A673 (cell line): ENCODE measurements around the gene UBE2L5. TPM values are rescaled to one million over a fixed set of nuclear protein-coding genes. Genes with fewer than 3 reads are reported as not detected.

ENCODE experiments used
- BruUV-seq: library from RNA; stranded (reverse); fragments of 400-500 nt; replicated peaks from 2 replicates; lab custom pipeline; 2021; lab: Mats Ljungman, UMichigan
- CTCF ChIA-PET: fragments of 300-600 bp; sonication (Branson Sonifier 250); formaldehyde crosslinking; loops from one replicate; lab custom pipeline; 2022; ENCODE audit warnings: antibody characterized with exemption; lab: Charles Lee
- POLR2A ChIA-PET: fragments of 300-600 bp; sonication (Branson Sonifier 250); formaldehyde crosslinking; loops from one replicate; lab custom pipeline; 2022; ENCODE audit warnings: antibody characterized with exemption; ENCODE audit not compliant: low non-redundant PET; lab: Charles Lee
- DNase-seq: peaks from one replicate; pipeline ENCODE4 v3.0.0-alpha.2; 2015; ENCODE audit warnings: low spot score
- H3K27ac ChIP-seq: fragments of 200-600 bp; sonication (generic); 2 replicates; pipeline ENCODE4 v1.5.1; 2016; ENCODE audit warnings: mixed run types, low read depth, mild to moderate bottlenecking, mixed read lengths, antibody characterized with exemption, low read length; ENCODE audit not compliant: poor library complexity, severe bottlenecking
- H3K27me3 ChIP-seq: fragments of 200-600 bp; sonication (generic); replicated peaks from 2 replicates; pipeline ENCODE4 v1.6.1; 2017; ENCODE audit warnings: mixed run types, low read depth, mild to moderate bottlenecking, mixed read lengths, antibody characterized with exemption, low read length; ENCODE audit not compliant: insufficient read depth, poor library complexity
- H3K36me3 ChIP-seq: fragments of 200-600 bp; sonication (generic); 2 replicates; pipeline ENCODE4 v1.6.1; 2016; ENCODE audit warnings: mixed run types, mild to moderate bottlenecking, mixed read lengths, antibody characterized with exemption, low read length; ENCODE audit not compliant: insufficient read depth, poor library complexity, severe bottlenecking
- H3K4me1 ChIP-seq: fragments of 200-600 bp; sonication (generic); 2 replicates; pipeline ENCODE4 v1.6.1; 2017; ENCODE audit warnings: mixed run types, mild to moderate bottlenecking, mixed read lengths, antibody characterized with exemption, low read length; ENCODE audit not compliant: insufficient read depth, poor library complexity, severe bottlenecking
- H3K4me3 ChIP-seq: fragments of 200-600 bp; sonication (generic); 2 replicates; pipeline ENCODE4 v1.5.1; 2016; ENCODE audit warnings: low read depth, mixed run types, mild to moderate bottlenecking, mixed read lengths, low read length; ENCODE audit not compliant: poor library complexity, severe bottlenecking
- H3K9me3 ChIP-seq: fragments of 200-600 bp; sonication (generic); 2 replicates; pipeline ENCODE4 v1.6.1; 2016; ENCODE audit warnings: mixed run types, low read depth, mild to moderate bottlenecking, mixed read lengths, antibody characterized with exemption, low read length; ENCODE audit not compliant: poor library complexity, severe bottlenecking
- EZH2 ChIP-seq: fragments of 200-600 bp; sonication (generic); IDR thresholded peaks from 2 replicates; pipeline ENCODE4 v1.6.1; 2017; ENCODE audit warnings: borderline replicate concordance, low read depth, mild to moderate bottlenecking, mixed read lengths, antibody characterized with exemption, low read length; ENCODE audit not compliant: poor library complexity, severe bottlenecking
- intact Hi-C: fragments of 100-400 bp; cut with micrococcal nuclease; formaldehyde crosslinking; loops from one replicate; pipeline ENCODE4 v1.10.0; 2022; ENCODE audit not compliant: unreplicated experiment
- total RNA-seq: library from RNA; stranded (reverse); gene quantifications from 2 replicates; pipeline ENCODE4 v1.2.3, GENCODE V29; 2021
- TF ChIP-seq, protein P1 (sequence below): fragments of 300-800, 200-600 bp; sonication (generic); conservative IDR thresholded peaks from 2 replicates; pipeline ENCODE4 v1.5.1; 2017; ENCODE audit warnings: low read depth, mild to moderate bottlenecking, antibody characterized with exemption, low read length, moderate library complexity, mixed read lengths

Gene UBE2L5
- total RNA-seq, 1 experiment from 2014 or later: 0.21 TPM

DNA sequence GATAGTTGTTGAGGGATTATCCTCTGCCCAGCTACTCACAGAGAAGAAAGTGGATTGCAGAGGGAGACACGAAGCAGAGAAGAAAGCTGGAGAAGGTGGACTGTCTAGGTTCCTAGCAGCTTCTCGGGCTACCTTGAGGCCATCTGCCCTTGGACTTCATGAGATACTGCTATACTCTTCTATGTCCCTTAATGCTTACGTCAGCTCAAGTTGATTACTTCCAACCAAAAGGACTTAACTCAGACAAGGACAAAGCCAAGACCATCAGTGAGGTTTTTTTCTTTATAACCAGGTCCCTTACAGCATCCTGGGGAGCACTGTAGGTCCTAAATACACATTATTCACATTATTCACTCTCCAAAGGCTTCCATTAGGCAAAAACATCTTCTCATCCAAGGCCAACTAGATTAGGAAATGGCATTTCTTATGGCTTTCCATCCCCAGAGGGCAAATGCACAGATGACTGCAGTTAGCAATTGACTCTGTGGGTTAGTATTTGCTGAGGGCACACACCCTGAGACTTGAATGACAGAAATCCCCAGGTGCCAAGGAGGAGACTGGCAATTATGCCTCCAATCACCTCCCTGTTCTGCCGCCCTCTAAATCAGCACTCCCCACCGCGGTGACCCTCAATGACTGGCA, 4.1 kb upstream of the UBE2L5 start:
- CTCF ChIA-PET: no interaction called here
- no TSS peak for BruUV-seq
- TF ChIP-seq, protein P1, sequence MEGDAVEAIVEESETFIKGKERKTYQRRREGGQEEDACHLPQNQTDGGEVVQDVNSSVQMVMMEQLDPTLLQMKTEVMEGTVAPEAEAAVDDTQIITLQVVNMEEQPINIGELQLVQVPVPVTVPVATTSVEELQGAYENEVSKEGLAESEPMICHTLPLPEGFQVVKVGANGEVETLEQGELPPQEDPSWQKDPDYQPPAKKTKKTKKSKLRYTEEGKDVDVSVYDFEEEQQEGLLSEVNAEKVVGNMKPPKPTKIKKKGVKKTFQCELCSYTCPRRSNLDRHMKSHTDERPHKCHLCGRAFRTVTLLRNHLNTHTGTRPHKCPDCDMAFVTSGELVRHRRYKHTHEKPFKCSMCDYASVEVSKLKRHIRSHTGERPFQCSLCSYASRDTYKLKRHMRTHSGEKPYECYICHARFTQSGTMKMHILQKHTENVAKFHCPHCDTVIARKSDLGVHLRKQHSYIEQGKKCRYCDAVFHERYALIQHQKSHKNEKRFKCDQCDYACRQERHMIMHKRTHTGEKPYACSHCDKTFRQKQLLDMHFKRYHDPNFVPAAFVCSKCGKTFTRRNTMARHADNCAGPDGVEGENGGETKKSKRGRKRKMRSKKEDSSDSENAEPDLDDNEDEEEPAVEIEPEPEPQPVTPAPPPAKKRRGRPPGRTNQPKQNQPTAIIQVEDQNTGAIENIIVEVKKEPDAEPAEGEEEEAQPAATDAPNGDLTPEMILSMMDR: no peak
- TF ChIP-seq EZH2: no peak
- POLR2A ChIA-PET: no interaction called here
- intact Hi-C loops: no loop called here
- H3K27me3 ChIP-seq: no peaks in the 10 kb centered on the region
- H3K36me3 ChIP-seq: no peaks in the 10 kb centered on the region
- H3K27ac ChIP-seq: peak overlapping the region; percentile 94
- no peaks in the 10 kb centered on the region for H3K9me3 ChIP-seq
- peaks cover 31% of the 10 kb centered on the region for H3K4me1 ChIP-seq
- DNase-seq: no peak
- no peak overlapping the region for H3K4me3 ChIP-seq

DNA sequence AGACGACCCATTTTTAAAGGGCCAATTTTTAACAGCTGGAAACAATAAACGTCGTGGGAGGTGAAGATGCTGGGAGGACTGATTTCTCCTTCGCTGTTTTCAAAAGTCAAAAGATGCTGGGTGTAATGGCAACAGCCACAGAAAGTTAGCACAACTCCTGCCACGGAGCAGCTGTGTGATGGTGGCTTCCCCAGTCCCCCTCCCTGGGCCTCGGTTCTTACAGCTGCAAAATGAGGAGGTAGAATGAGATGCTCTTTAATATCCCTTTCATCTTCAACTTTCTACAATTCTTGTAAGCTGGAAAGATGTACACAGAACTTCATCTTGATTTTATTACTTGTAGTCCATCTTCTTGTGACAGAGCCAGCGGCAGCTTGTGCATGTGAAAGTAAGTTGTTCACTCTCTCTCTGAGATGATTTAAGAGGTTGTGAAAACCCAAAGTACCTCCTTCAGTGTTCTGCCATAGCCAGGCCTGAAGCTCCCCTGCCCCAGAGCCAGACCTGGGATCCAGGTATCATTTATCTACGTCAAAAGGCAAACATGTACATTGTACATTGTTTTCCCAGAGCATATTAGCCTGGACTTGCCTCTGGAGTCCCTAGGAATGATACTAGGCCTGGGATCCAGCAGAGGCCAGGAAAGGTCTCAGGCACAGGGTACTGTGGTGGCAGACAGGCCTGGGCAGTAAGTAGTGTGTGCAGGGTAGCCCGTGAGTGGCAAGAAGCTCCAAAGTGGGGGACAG, 3.4 kb upstream of the UBE2L5 start:
- Histone ChIP-seq H3K27ac (peak overlapping the region; percentile 94), H3K36me3 (no peaks in the 10 kb centered on the region), H3K4me3 (no peak overlapping the region), H3K27me3 (no peaks in the 10 kb centered on the region), H3K4me1 (peaks cover 31% of the 10 kb centered on the region), H3K9me3 (no peaks in the 10 kb centered on the region)
- ChIA-PET POLR2A (no interaction called here), CTCF (no interaction called here)
- BruUV-seq: no TSS peak
- TF ChIP-seq, protein P1: no peak
- no peak for TF ChIP-seq EZH2
- intact Hi-C loops: no loop called here
- DNase-seq: no peak

DNA sequence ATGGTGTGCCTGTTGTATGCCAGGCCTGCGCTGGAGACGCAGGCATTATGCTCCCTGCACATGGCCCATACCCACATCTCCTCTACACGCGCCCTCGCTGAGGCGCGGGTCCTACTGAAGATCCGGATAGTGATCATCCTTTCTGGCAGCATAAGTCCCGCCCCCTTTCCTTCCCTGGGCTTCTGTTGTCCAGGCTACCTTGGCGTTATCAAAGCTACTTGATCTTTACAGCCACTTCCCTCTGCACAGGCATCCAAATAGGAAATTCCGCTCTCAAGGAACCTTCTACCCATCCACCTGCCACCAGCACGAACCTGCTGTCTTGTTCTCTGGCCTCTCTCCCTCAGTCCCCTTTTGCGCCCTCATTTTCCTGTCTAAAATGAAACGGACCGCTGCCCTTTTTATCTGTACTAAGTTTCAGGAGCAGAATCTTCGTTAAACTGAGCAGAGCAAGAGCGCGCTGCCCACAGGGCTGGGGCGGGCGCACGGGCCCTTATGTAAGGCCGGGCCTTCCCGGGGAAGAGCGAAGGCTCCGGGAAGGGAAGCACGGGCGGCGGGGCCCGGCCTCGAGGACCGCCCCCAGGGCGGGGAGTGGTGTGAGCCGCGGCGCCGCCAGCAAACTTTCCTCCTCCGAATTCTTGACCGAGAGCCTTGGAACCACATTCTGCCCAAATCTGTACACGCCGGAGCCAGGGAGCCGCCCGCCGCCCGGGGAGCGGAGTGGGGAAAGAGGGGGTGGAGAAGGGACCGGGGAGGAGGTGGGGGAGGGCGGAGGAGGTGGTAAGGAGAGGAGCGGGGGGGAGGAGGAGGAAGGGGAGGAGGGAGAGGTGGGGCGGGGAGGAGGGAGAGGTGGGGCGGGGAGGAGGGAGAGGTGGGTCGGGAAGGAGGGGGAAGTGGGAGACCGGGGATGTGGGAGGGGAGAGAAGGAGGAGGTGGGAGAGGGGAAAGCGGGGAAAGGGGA, 920 bp upstream of the UBE2L5 start:
- Histone ChIP-seq H3K27me3 (no peaks in the 10 kb centered on the region), H3K27ac (peak overlapping the region; percentile 94), H3K4me1 (peaks cover 31% of the 10 kb centered on the region), H3K4me3 (peak overlapping the region; percentile 64), H3K36me3 (no peaks in the 10 kb centered on the region), H3K9me3 (no peaks in the 10 kb centered on the region)
- CTCF ChIA-PET: no interaction called here
- intact Hi-C loops: loop anchor here (5.0 kb wide), 2 partner anchors 36 to 446 kb away; no protein-coding TSS in a partner anchor
- DNase-seq: peak; percentile 70
- TF ChIP-seq, protein P1: no peak
- TF ChIP-seq EZH2: no peak
- POLR2A ChIA-PET: interaction anchor here (0.8 to 0.9 kb wide), 2 partner anchors 48 to 115 kb away, joined by 3 read pairs; no protein-coding TSS in a partner anchor
- BruUV-seq: TSS peak; percentile 79
